Mucosa of stomach (tissue), 1 donor: ENCODE data around the gene CTSF.
"Not testable (repeated sequence)": the region's sequence is repeated elsewhere in the genome, so short reads cannot be mapped to it uniquely, and the experiment has no call there.

Experiments used
- H3K27me3 ChIP-seq: one replicate; pipeline ENCODE4 v1.7.0; 2013; ENCODE audit warnings: mild to moderate bottlenecking, low read length; ENCODE audit not compliant: control insufficient read depth, insufficient read depth
- H3K36me3 ChIP-seq: one replicate; pipeline ENCODE4 v1.7.0; 2013; ENCODE audit warnings: low read length; ENCODE audit not compliant: control insufficient read depth, insufficient read depth
- H3K4me1 ChIP-seq: one replicate; pipeline ENCODE4 v1.7.0; 2013; ENCODE audit warnings: mild to moderate bottlenecking, low read length; ENCODE audit not compliant: control insufficient read depth, insufficient read depth
- H3K4me3 ChIP-seq: one replicate; pipeline ENCODE4 v1.7.0; 2013; ENCODE audit warnings: low read length
- H3K9ac ChIP-seq: one replicate; pipeline ENCODE4 v1.7.0; 2013; ENCODE audit warnings: mild to moderate bottlenecking, low read length, moderate library complexity
- H3K9me3 ChIP-seq: one replicate; pipeline ENCODE4 v1.7.0; 2013; ENCODE audit warnings: mild to moderate bottlenecking, low read length, moderate library complexity; ENCODE audit not compliant: control insufficient read depth
- donor health status: Pancreatic carcinoma.

CTSF gene

DNA sequence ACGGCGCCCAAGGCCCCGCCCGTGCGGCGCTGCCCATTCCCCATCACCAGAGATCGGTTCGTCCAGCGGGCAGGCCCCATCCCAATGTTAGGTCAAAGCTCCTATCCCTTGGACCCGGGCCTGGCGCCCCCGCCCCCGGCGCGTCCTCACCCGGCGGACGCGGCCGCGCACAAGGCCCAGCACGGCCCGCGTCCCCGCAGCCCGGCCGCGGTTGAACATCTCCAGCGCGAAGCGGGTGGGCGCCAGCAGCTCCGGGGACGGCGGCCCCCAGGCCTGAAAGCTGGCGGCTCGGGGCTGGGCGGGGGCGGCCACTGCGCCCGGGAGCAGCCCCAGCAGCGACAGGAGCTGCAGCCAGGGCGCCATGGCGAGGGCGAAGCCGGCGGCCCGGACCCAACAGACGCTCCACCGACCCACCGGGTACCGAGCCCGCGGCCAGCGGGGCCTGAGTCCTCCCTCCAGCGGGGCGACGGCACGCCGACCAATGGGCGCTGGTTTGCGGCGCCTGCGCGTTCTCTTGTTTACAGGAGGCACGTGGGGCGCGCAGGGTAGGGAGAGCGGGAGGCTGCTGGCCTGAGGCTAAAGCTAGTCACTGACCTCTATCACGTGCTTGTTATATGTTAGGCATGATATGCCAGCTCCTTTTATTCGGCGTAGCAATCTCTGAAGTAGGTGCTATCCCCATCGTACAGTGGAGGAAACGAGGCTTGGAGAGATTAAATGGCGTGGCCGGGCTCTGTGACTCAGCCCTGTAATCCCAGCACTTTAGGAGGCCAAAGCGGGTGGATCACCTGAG, at the start of gene CTSF:
TSS of gene CTSF (minus strand) at position 483 of the 793 bp plus-strand sequence. CDS start at position 363, 120 bp downstream.
- H3K9ac ChIP-seq, result peak within 1 kb of the TSS; percentile 50

DNA sequence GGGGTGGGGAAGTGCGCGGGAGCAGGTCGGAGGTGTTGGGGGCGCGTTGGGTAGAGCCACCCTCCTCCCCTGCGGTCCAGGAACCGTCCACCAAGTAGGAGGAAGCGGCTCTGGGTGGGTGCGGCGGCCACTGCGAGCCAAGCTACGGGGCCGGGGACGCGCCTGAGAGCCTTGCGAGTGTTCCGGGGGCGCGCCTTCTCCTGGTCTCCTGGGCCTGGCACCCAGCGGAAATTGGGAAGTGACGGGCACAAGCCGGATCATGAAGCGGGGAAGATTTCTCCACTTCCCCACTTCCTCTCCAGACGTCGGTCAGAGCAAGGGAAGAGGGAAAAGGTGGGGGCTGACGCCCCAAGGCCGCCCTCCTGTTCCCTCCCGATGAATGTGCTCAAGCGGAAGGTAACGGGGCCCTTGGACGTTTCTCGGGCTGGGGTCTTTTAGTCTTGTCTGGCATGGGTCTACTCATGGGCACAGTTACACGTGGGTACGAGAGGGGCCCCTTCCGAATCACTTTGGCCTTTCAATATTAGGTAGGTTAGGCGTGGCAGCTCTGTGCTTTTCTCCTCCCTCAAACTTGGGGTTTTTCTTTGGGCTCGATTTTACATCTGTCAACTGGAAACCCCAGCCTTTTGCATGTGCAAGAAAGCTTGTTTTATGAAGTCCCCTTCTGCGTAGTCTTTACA, 48.9 kb upstream of the CTSF start:
- no peaks in the 10 kb centered on the region for H3K9me3 ChIP-seq
- H3K4me3 ChIP-seq, result peak overlapping the region; percentile 77
- H3K27me3 ChIP-seq, result no peaks in the 10 kb centered on the region
- H3K4me1 ChIP-seq, result peaks cover 26% of the 10 kb centered on the region
- H3K36me3 ChIP-seq, result no peaks in the 10 kb centered on the region
- peak overlapping the region; percentile 95 for H3K9ac ChIP-seq

More for the DNA sequence above, at the start of gene CTSF:
- Histone ChIP-seq H3K36me3 (no peaks in the 10 kb centered on the region), H3K27me3 (peaks cover 9% of the 10 kb centered on the region), H3K9me3 (no peaks in the 10 kb centered on the region), H3K4me1 (peaks cover 8% of the 10 kb centered on the region), H3K4me3 (peak within 1 kb of the TSS; percentile 28)

DNA sequence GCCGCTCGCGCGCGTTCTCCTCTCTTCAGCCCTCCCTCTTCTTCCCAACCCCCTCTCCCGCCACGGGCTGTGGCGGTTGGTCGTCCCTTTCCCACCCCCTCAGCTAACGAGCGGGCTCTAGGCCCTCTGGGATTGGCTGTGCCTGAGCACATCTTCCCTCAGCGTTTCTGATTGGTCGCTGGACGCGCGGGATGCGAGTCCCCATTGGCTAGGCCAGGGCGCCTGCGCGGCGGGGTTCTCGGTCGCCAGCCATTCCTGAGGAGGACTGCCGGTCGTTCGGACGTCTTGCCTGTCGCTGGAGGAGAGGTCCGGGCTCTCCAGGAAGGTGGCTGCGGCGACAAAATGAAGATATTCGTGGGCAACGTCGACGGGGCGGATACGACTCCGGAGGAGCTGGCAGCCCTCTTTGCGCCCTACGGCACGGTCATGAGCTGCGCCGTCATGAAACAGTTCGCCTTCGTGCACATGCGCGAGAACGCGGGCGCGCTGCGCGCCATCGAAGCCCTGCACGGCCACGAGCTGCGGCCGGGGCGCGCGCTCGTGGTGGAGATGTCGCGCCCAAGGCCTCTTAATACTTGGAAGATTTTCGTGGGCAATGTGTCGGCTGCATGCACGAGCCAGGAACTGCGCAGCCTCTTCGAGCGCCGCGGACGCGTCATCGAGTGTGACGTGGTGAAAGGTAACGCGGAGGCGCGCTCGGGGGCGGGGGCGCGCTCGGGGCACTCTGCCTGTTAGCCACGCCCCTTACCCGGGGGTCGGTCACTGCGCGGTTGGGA, 48.2 kb upstream of the CTSF start, which contains the start of gene RBM14:
TSS of gene RBM14 (plus strand) at position 252 of the 776 bp plus-strand sequence. CDS start at position 343, 91 bp downstream.
- Histone ChIP-seq H3K27me3 (no peaks in the 10 kb centered on the region), H3K9me3 (no peaks in the 10 kb centered on the region), H3K4me1 (peaks cover 23% of the 10 kb centered on the region)

DNA sequence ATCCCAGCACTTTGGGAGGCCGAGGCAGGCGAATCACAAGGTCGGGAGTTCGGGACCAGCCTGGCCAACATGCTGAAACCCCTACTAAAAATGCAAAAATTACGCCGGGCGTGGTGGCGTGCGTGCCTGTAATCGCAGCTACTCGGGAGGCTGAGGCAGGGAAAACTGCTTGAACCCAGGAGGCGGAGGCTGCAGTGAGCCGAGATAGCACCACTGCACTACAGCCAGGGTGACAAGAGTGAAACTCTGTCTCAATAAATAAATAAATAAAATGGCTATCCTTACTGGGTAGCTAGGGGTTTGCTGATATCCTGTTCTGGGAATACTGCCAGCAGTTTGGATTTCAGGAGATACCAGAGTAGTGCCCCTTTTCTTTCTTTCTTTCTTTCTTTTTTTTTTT, 45.7 kb upstream of the CTSF start:
- Histone ChIP-seq H3K9ac (no peak overlapping the region), H3K27me3 (no peaks in the 10 kb centered on the region), H3K4me1 (peaks cover 10% of the 10 kb centered on the region), H3K9me3 (no peaks in the 10 kb centered on the region), H3K36me3 (no peaks in the 10 kb centered on the region), H3K4me3 (no peak overlapping the region)

More for the DNA sequence above, 48.2 kb upstream of the CTSF start, which contains the start of gene RBM14:
- Histone ChIP-seq H3K9ac (peak within 1 kb of the TSS; percentile 95), H3K36me3 (no peaks in the 10 kb centered on the region), H3K4me3 (peak within 1 kb of the TSS; percentile 77)

DNA sequence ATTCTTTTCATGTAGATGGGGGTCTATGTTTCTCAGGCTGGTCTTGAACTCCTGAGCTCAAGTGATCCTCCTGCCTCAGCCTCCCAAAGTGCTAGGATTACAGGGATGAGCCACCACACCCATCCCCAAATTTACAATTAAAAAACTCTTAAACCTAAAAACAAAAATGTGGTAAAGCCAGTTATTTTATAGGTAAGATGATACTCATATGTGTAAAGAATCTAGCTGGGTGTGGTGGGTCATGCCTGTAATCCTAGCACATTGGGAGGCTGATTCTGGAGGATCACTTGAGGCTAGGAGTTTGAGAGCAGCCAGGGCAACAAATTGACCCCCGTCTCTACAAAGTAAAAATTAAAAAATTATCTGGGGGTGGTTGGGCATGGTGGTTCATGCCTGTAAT, 44.1 kb upstream of the CTSF start:
- Histone ChIP-seq H3K4me1 (peaks cover 8% of the 10 kb centered on the region), H3K36me3 (no peaks in the 10 kb centered on the region), H3K27me3 (no peaks in the 10 kb centered on the region), H3K9ac (no peak overlapping the region), H3K9me3 (no peaks in the 10 kb centered on the region), H3K4me3 (no peak overlapping the region)

GRCh38 chr11:66609721-66610617, 41.6 kb upstream of the CTSF start:
- H3K9ac ChIP-seq, result no peak overlapping the region
- no peaks in the 10 kb centered on the region for H3K36me3 ChIP-seq
- H3K4me3 ChIP-seq, result no peak overlapping the region
- H3K4me1 ChIP-seq, result peaks cover 15% of the 10 kb centered on the region
- no peaks in the 10 kb centered on the region for H3K27me3 ChIP-seq
- no peaks in the 10 kb centered on the region for H3K9me3 ChIP-seq

GRCh38 chr11:66607126-66607834, 38.9 kb upstream of the CTSF start:
- Histone ChIP-seq H3K9ac (peak overlapping the region; percentile 15), H3K27me3 (no peaks in the 10 kb centered on the region), H3K36me3 (no peaks in the 10 kb centered on the region), H3K4me1 (peaks cover 15% of the 10 kb centered on the region), H3K4me3 (no peak overlapping the region), H3K9me3 (no peaks in the 10 kb centered on the region)

GRCh38 chr11:66606608-66607007, 38.2 kb upstream of the CTSF start:
- not testable (repeated sequence) for H3K9me3 ChIP-seq, H3K36me3 ChIP-seq, H3K27me3 ChIP-seq, H3K4me3 ChIP-seq, H3K9ac ChIP-seq
- H3K4me1 ChIP-seq, result peaks cover 15% of the 10 kb centered on the region

DNA sequence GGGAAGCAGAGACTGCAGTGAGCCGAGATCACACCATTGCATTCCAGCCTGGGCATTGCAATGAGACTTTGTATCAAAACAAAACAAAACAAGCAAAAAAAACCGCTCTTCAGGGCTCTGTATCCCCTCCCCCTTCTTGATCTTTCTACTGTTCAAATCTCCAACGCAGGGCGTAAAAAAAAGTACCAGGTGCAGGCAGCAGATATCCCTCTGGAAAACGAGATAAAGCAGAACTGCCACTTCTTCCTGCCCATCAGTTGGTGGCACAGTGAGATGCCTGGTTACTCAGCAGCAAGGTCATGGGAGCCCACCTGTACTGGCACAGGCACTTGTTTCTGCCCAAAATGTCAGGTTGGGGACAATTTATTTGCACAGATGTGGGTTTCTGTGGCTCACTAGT, 35.7 kb upstream of the CTSF start:
- no peaks in the 10 kb centered on the region for H3K27me3 ChIP-seq
- no peaks in the 10 kb centered on the region for H3K36me3 ChIP-seq
- H3K9ac ChIP-seq, result no peak overlapping the region
- H3K9me3 ChIP-seq, result no peaks in the 10 kb centered on the region
- H3K4me3 ChIP-seq, result no peak overlapping the region
- peaks cover 15% of the 10 kb centered on the region for H3K4me1 ChIP-seq

DNA sequence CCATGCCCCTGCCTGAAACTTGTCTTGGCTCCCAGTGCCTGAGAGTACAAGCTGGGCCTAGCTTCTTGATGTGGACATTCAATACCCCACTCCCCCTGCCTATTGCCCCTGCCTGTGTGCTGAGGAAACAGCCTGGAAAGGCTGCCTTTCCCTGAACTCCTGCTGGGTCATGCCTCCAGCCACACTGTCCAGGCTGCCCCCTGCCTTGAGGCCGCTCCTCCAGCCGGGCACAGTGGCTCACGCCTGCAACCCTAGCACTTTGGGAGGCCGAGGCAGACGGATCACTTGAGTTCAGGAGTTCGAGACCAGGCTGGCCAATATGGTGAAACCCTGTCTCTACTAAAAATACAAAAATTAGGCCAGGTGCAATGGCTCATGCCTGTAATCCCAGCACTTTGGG, 34.7 kb upstream of the CTSF start:
- no peaks in the 10 kb centered on the region for H3K36me3 ChIP-seq
- H3K9me3 ChIP-seq, result no peaks in the 10 kb centered on the region
- no peaks in the 10 kb centered on the region for H3K27me3 ChIP-seq
- H3K4me3 ChIP-seq, result no peak overlapping the region
- no peak overlapping the region for H3K9ac ChIP-seq
- H3K4me1 ChIP-seq, result peaks cover 13% of the 10 kb centered on the region
